ENCODE data around the gene TBC1D22A.

DNA sequence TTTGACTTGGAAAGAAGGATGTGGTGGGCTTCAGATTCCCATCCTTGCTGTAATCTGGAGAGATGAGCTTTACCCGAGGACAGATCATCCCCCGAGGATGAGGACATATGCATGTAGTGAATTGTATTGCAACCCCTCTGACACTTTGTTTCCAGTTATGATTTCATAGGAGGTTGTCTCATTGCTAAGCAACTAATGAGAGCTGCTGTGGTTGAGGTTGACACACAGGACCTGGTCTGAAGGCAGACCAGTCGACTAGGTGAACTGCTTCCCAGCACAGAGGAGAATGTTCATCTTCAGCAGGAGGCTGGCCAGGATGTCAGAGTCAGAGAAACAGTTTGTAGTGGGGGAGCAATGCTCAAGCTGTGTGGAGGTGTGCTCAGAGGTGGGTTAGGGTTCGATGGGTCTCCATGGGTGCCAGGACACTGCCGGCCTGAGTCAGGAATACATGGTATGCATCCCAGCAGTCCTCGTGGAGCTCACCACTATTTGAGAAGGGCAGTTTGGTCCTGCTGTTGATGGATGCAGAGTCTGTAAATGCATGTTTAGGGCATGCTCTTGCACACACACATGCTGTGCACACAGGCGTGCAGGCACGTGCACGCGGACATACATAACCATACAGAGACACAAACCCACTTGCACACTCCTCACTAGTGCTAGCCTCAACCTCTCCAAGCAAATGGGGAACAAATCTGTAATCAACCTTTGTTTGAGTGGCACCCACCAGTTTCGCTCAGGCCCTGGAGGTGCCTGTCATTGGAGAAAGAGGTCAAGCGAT, 153.7 kb downstream of the TBC1D22A start:
- TF ChIP-seq, protein P1, sequence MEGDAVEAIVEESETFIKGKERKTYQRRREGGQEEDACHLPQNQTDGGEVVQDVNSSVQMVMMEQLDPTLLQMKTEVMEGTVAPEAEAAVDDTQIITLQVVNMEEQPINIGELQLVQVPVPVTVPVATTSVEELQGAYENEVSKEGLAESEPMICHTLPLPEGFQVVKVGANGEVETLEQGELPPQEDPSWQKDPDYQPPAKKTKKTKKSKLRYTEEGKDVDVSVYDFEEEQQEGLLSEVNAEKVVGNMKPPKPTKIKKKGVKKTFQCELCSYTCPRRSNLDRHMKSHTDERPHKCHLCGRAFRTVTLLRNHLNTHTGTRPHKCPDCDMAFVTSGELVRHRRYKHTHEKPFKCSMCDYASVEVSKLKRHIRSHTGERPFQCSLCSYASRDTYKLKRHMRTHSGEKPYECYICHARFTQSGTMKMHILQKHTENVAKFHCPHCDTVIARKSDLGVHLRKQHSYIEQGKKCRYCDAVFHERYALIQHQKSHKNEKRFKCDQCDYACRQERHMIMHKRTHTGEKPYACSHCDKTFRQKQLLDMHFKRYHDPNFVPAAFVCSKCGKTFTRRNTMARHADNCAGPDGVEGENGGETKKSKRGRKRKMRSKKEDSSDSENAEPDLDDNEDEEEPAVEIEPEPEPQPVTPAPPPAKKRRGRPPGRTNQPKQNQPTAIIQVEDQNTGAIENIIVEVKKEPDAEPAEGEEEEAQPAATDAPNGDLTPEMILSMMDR (IDR thresholded peaks at IDR 0.05) = no peak
- TF ChIP-seq POLR2A (IDR thresholded peaks at IDR 0.05) = no peak

Measured in upper lobe of left lung (tissue), 4 donors.